Measurements from ENCODE around the gene NARS2.
A peak's percentile ranks its signal among the peaks of the same experiment; 100 is the strongest.

The NARS2 gene

GRCh38 chr11:78446210-78446609 lies 128.5 kb downstream of the NARS2 start:
- H3K27me3 Mint-ChIP-seq (ENCODE audit: low read depth, poor library complexity), result no peaks in the 10 kb centered on the region
- H3K4me3 Mint-ChIP-seq, result no peak overlapping the region
- H3K9me3 Mint-ChIP-seq, result no peaks in the 10 kb centered on the region
- DNase-seq, result no peak
- H3K4me1 Mint-ChIP-seq, result no peaks in the 10 kb centered on the region
- no peak overlapping the region for H3K27ac Mint-ChIP-seq
- TF ChIP-seq CTCF (IDR thresholded peaks at IDR 0.05), result no peak
- H3K36me3 Mint-ChIP-seq (ENCODE audit: low read depth), result peaks cover 48% of the 10 kb centered on the region

- H3K9me3 Mint-ChIP-seq, result no peaks in the 10 kb centered on the region
- no peak overlapping the region for H3K4me3 Mint-ChIP-seq
- no peaks in the 10 kb centered on the region for H3K4me1 Mint-ChIP-seq
- no peak for DNase-seq
- peaks cover 49% of the 10 kb centered on the region for H3K36me3 Mint-ChIP-seq (ENCODE audit: low read depth)
- TF ChIP-seq CTCF (IDR thresholded peaks at IDR 0.05), result no peak
- no peak overlapping the region for H3K27ac Mint-ChIP-seq
- no peaks in the 10 kb centered on the region for H3K27me3 Mint-ChIP-seq (ENCODE audit: low read depth, poor library complexity)
These were observed 129.9 kb downstream of the NARS2 start for GRCh38 chr11:78444726-78445125.

GRCh38 chr11:78441956-78442355 lies 132.7 kb downstream of the NARS2 start:
- Mint-ChIP-seq H3K9me3 (no peaks in the 10 kb centered on the region), H3K4me3 (no peak overlapping the region), H3K27me3 (ENCODE audit: low read depth, poor library complexity) (no peaks in the 10 kb centered on the region), H3K4me1 (no peaks in the 10 kb centered on the region), H3K36me3 (ENCODE audit: low read depth) (peaks cover 52% of the 10 kb centered on the region), H3K27ac (no peak overlapping the region)
- no peak for DNase-seq
- no peak for TF ChIP-seq CTCF (IDR thresholded peaks at IDR 0.05)

GRCh38 chr11:78438298-78438975 lies 136.2 kb downstream of the NARS2 start:
- Mint-ChIP-seq H3K4me1 (no peaks in the 10 kb centered on the region), H3K27me3 (ENCODE audit: low read depth, poor library complexity) (no peaks in the 10 kb centered on the region), H3K36me3 (ENCODE audit: low read depth) (peaks cover 52% of the 10 kb centered on the region), H3K4me3 (no peak overlapping the region), H3K9me3 (no peaks in the 10 kb centered on the region), H3K27ac (no peak overlapping the region)
- DNase-seq, result no peak
- TF ChIP-seq CTCF (IDR thresholded peaks at IDR 0.05), result no peak

DNA sequence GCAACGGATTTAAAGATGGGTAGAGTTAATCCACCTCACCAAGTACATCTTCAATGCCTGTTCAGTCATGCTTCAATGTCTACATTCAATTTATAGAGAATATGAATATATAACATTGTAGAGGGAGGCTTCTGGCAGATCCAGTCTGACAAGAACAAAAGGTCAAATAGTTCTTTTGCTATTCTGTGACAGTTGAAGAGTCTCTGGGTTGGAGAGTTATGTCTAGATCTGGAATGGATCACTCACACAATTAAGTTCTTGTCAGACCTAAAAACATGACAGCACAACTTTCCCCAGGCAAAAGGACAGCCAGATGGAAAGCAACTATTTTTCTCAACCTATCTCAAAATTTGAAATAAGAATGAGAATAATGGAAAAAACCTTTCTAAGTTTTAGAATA lies 141.7 kb downstream of the NARS2 start:
- H3K27ac Mint-ChIP-seq, result no peak overlapping the region
- H3K36me3 Mint-ChIP-seq (ENCODE audit: low read depth), result peaks cover 17% of the 10 kb centered on the region
- no peak for DNase-seq
- H3K27me3 Mint-ChIP-seq (ENCODE audit: low read depth, poor library complexity), result no peaks in the 10 kb centered on the region
- H3K4me3 Mint-ChIP-seq, result no peak overlapping the region
- TF ChIP-seq CTCF (IDR thresholded peaks at IDR 0.05), result no peak
- H3K4me1 Mint-ChIP-seq, result no peaks in the 10 kb centered on the region
- no peaks in the 10 kb centered on the region for H3K9me3 Mint-ChIP-seq

DNA sequence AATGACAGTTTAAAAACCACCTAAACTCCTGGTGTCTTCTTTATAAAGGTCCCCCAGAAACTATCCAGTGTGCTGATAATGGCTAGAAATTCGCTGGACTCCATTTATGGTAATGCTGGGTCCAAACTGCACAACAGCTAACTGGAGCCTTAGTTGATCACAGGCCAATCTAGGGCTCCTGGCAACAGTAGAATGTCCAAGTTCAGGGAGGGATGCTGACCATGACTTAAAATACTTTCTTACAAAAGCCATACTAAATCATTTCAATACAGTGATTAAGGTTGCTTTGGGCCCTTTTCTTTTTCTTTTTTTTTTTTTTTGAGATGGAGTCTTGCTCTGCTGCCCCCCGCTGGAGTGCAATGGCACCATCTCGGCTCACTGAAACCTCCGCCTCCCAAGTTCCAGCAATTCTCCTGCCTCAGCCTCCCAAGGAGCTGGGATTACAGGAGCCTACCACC lies 142.6 kb downstream of the NARS2 start:
- peak; percentile 27 for DNase-seq
- Mint-ChIP-seq H3K27ac (no peak overlapping the region), H3K27me3 (ENCODE audit: low read depth, poor library complexity) (peaks cover 5% of the 10 kb centered on the region), H3K4me1 (no peaks in the 10 kb centered on the region), H3K36me3 (ENCODE audit: low read depth) (peaks cover 12% of the 10 kb centered on the region), H3K9me3 (no peaks in the 10 kb centered on the region), H3K4me3 (no peak overlapping the region)
- peak; percentile 51 for TF ChIP-seq CTCF (IDR thresholded peaks at IDR 0.05)

Data from nephron progenitor cell (in vitro differentiated cells).